Ascending aorta (tissue), 2 donors: ENCODE results near the gene PTOV1. TPM values are rescaled to one million over a fixed set of nuclear protein-coding genes. Genes with fewer than 3 reads are reported as not detected.

Experiments
- DNase-seq, 2 donors: peaks; one replicate each; pipeline ENCODE4 v3.0.0-alpha.2; 2019; ENCODE audit warnings: low spot score in 2 of 2
- H3K27ac ChIP-seq, 2 donors: fragments of 200-600 bp; sonication (generic); one replicate each; pipeline ENCODE4 v1.5.1; 2016 to 2017; ENCODE audit warnings: mild to moderate bottlenecking in 1 of 2
- H3K27me3 ChIP-seq: fragments of 200-600 bp; sonication (generic); one replicate; pipeline ENCODE4 v1.5.1; 2017
- H3K36me3 ChIP-seq, 2 donors: fragments of 200-600 bp; sonication (generic); one replicate each; pipeline ENCODE4 v1.5.1; 2016
- H3K4me1 ChIP-seq, 2 donors: fragments of 200-600 bp; sonication (generic); one replicate each; pipeline ENCODE4 v1.5.1; 2016 to 2017; ENCODE audit warnings: mild to moderate bottlenecking in 1 of 2
- H3K4me3 ChIP-seq, 2 donors: fragments of 200-600 bp; sonication (generic); one replicate each; pipeline ENCODE4 v1.5.1; 2016 to 2017; ENCODE audit warnings: mild to moderate bottlenecking in 1 of 2
- H3K9me3 ChIP-seq, 2 donors: fragments of 200-600 bp; sonication (generic); one replicate each; pipeline ENCODE4 v1.5.1; 2016
- CTCF ChIP-seq, 3 experiments: fragments of 200-600 bp in 2 of 3; fragments of 450-650 bp in 1 of 3; sonication (generic) in 2 of 3; IDR thresholded peaks; one replicate each; pipeline ENCODE4 v1.5.1; 2016 to 2019; ENCODE audit warnings: antibody characterized with exemption in 3 of 3, mild to moderate bottlenecking in 1 of 3, moderate library complexity in 1 of 3
- intact Hi-C: fragments of 100-400 bp; cut with DNase I; formaldehyde crosslinking; loops from one replicate; pipeline ENCODE4 v1.15.1; 2023
- total RNA-seq: library from RNA; depleted of rRNA; stranded (reverse); fragments of >200 nt; gene quantifications from one replicate; pipeline ENCODE4 v1.1.0, GENCODE V29; 2016

The PTOV1 gene
- total RNA-seq, 1 donor from 2014 or later, result 163 TPM

- no peaks in the 10 kb centered on the region for H3K9me3 ChIP-seq
- DNase-seq, result no peak
- H3K36me3 ChIP-seq, result peaks cover 14 to 21% of the 10 kb centered on the region in 2 donors
- intact Hi-C loops, result no loop called here
- peak overlapping the region; percentile 25 to 41 for H3K4me3 ChIP-seq
- no peak for TF ChIP-seq CTCF (IDR thresholded peaks at IDR 0.05)
- no peaks in the 10 kb centered on the region for H3K27me3 ChIP-seq
- H3K27ac ChIP-seq, result no peak overlapping the region
- H3K4me1 ChIP-seq, result peaks cover 4 to 8% of the 10 kb centered on the region in 2 donors
Measured at GRCh38 chr19:49890349-49891311, 39.7 kb downstream of the PTOV1 start.

GRCh38 chr19:49891393-49891792 lies 40.4 kb downstream of the PTOV1 start:
- Histone ChIP-seq H3K27ac (no peak overlapping the region), H3K36me3 (peaks cover 10 to 18% of the 10 kb centered on the region in 2 donors), H3K27me3 (no peaks in the 10 kb centered on the region), H3K4me1 (peaks cover 4 to 8% of the 10 kb centered on the region in 2 donors), H3K9me3 (no peaks in the 10 kb centered on the region), H3K4me3 (no peak overlapping the region)
- DNase-seq, result no peak
- no peak for TF ChIP-seq CTCF (IDR thresholded peaks at IDR 0.05)
- intact Hi-C loops, result no loop called here

GRCh38 chr19:49892716-49893115 lies 41.8 kb downstream of the PTOV1 start:
- intact Hi-C loops, result no loop called here
- Histone ChIP-seq H3K9me3 (no peaks in the 10 kb centered on the region), H3K4me3 (no peak overlapping the region), H3K27me3 (no peaks in the 10 kb centered on the region), H3K27ac (no peak overlapping the region), H3K4me1 (peaks cover 4 to 8% of the 10 kb centered on the region in 2 donors), H3K36me3 (peaks cover 5 to 8% of the 10 kb centered on the region in 2 donors)
- no peak for DNase-seq
- TF ChIP-seq CTCF (IDR thresholded peaks at IDR 0.05), result no peak

GRCh38 chr19:49894011-49894664 lies 43.2 kb downstream of the PTOV1 start:
- Histone ChIP-seq H3K36me3 (no peaks in the 10 kb centered on the region), H3K9me3 (no peaks in the 10 kb centered on the region), H3K27me3 (no peaks in the 10 kb centered on the region), H3K27ac (no peak overlapping the region), H3K4me3 (no peak overlapping the region), H3K4me1 (peaks cover 4 to 8% of the 10 kb centered on the region in 2 donors)
- intact Hi-C loops, result no loop called here
- DNase-seq, result no peak
- TF ChIP-seq CTCF (IDR thresholded peaks at IDR 0.05), result no peak

GRCh38 chr19:49894879-49895565 lies 44.1 kb downstream of the PTOV1 start:
- TF ChIP-seq CTCF (IDR thresholded peaks at IDR 0.05), result no peak
- Histone ChIP-seq H3K4me3 (no peak overlapping the region), H3K36me3 (no peaks in the 10 kb centered on the region), H3K27ac (no peak overlapping the region), H3K9me3 (no peaks in the 10 kb centered on the region), H3K4me1 (peaks cover 4 to 5% of the 10 kb centered on the region in 2 donors), H3K27me3 (no peaks in the 10 kb centered on the region)
- intact Hi-C loops, result no loop called here
- DNase-seq, result no peak
